Measurements from ENCODE around the gene COG8. TPM values are rescaled to one million over a fixed set of nuclear protein-coding genes. Genes with fewer than 3 reads are reported as not detected.

The COG8 gene
- total and polyA plus RNA-seq, 10 of the 15 experiments (the other 5 are each of a cell fraction or from before 2014, with no cell fraction given), result 2.8 to 39.6 (median 23.8) TPM

- TF ChIP-seq TCF3 (IDR thresholded peaks at IDR 0.05; ENCODE audit: borderline replicate concordance, insufficient read depth, low read depth, low read length) (0 out of 2 replicates have a peak, but pooled peaks have one; percentile 42), NBN (IDR thresholded peaks at IDR 0.05) (0 out of 2 replicates have a peak, but pooled peaks have one; percentile 20), ZNF217 (IDR thresholded peaks at IDR 0.05) (peak; percentile 70; the same call in 1 of the 2 replicates), SPI1 (IDR thresholded peaks at IDR 0.05; ENCODE audit: borderline replicate concordance, insufficient read depth, low read depth, low read length) (no peak), CUX1 (IDR thresholded peaks at IDR 0.05; ENCODE audit: insufficient replicate concordance, low read depth, low read length) (no peak), RB1 (IDR thresholded peaks at IDR 0.05; ENCODE audit: borderline replicate concordance) (peak; percentile 94; the same call in 1 of the 2 replicates), ZBED1 (IDR thresholded peaks at IDR 0.05; ENCODE audit: borderline replicate concordance) (no peak), SMARCA5 (IDR thresholded peaks at IDR 0.05) (peak; percentile 99), ZNF592 (IDR thresholded peaks at IDR 0.05) (peak; percentile 51; the same call in 1 of the 2 replicates), IKZF2 (IDR thresholded peaks at IDR 0.05) (peak in 1 of 2 experiments; percentile 17; a peak in 2 of 4 replicates), HDAC6 (IDR thresholded peaks at IDR 0.05; ENCODE audit: unreplicated experiment) (peak; percentile 30), TCF12 (IDR thresholded peaks at IDR 0.05; ENCODE audit: low read depth, low read length) (0 out of 2 replicates have a peak, but pooled peaks have one; percentile 8), MXI1 (IDR thresholded peaks at IDR 0.05; ENCODE audit: low read depth, low read length) (0 out of 2 replicates have a peak, but pooled peaks have one; percentile 37), ZBTB11 (CRISPR knock-in tag; IDR thresholded peaks at IDR 0.05) (no peak), EGR1 (IDR thresholded peaks at IDR 0.05; ENCODE audit: borderline replicate concordance in 1 of 2, low read depth in 2 of 2, low read length in 2 of 2) (peak in 1 of 2 experiments; percentile 54; a peak in 2 of 3 replicates)
These were observed 28.5 kb downstream of the COG8 start, which contains the start of gene VPS4A (continued) for GRCh38 chr16:69310653-69311532.
